ENCODE results near the gene CALN1. TPM values are rescaled to one million over a fixed set of nuclear protein-coding genes. Genes with fewer than 3 reads are reported as not detected.

The CALN1 gene
- total and polyA plus RNA-seq, 9 donors, result under 0.01 to 0.18 (median 0.13) TPM; not detected in 2

GRCh38 chr7:72037516-72037915, 374.6 kb downstream of the CALN1 start:
- WGBS, 3 donors, result 59 to 68% (median 64%) methylated on average over 2 of the region's 2 CpGs
- H3K4me3 ChIP-seq, result no peak overlapping the region
- intact Hi-C loops (cut with DNase I), result no loop called here
- H3K27me3 ChIP-seq, result no peaks in the 10 kb centered on the region
- TF ChIP-seq, protein P1, sequence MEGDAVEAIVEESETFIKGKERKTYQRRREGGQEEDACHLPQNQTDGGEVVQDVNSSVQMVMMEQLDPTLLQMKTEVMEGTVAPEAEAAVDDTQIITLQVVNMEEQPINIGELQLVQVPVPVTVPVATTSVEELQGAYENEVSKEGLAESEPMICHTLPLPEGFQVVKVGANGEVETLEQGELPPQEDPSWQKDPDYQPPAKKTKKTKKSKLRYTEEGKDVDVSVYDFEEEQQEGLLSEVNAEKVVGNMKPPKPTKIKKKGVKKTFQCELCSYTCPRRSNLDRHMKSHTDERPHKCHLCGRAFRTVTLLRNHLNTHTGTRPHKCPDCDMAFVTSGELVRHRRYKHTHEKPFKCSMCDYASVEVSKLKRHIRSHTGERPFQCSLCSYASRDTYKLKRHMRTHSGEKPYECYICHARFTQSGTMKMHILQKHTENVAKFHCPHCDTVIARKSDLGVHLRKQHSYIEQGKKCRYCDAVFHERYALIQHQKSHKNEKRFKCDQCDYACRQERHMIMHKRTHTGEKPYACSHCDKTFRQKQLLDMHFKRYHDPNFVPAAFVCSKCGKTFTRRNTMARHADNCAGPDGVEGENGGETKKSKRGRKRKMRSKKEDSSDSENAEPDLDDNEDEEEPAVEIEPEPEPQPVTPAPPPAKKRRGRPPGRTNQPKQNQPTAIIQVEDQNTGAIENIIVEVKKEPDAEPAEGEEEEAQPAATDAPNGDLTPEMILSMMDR (IDR thresholded peaks at IDR 0.05), result no peak
- TF ChIP-seq POLR2A (IDR thresholded peaks at IDR 0.05), result no peak
- TF ChIP-seq EP300 (IDR thresholded peaks at IDR 0.05), result no peak
- no peaks in the 10 kb centered on the region for H3K9me3 ChIP-seq
- H3K4me1 ChIP-seq (ENCODE audit: insufficient read depth), result no peaks in the 10 kb centered on the region
- no peak overlapping the region for H3K27ac ChIP-seq
- no peak for DNase-seq
- H3K36me3 ChIP-seq, result no peaks in the 10 kb centered on the region

DNA sequence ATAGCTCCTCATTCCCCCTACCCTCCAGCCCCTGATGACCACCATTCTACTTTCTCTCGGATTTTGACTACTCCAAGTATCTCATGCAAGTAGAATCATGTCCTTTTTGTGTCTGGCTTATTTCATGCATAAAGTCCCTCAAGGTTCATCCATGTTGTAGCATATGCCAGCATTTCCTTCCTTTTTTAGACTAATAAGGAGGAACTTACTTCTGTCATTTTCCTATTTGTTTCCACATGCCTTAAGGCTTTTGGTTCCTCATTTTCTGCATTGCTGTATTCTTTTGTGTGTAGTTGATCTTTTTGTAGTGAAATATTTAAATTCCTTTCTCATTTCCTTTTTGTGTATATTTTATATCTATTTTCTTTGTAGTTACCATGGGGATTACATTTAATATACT, 376.9 kb downstream of the CALN1 start:
- H3K27me3 ChIP-seq, result no peaks in the 10 kb centered on the region
- intact Hi-C loops (cut with DNase I), result no loop called here
- no peak overlapping the region for H3K4me3 ChIP-seq
- DNase-seq, result no peak
- no peak overlapping the region for H3K27ac ChIP-seq
- no peaks in the 10 kb centered on the region for H3K36me3 ChIP-seq
- 72 to 88% (median 81%) methylated on average over 1 of the region's 1 CpG for WGBS, 3 donors
- TF ChIP-seq, protein P1 (IDR thresholded peaks at IDR 0.05), result no peak
- TF ChIP-seq EP300 (IDR thresholded peaks at IDR 0.05), result no peak
- no peak for TF ChIP-seq POLR2A (IDR thresholded peaks at IDR 0.05)
- no peaks in the 10 kb centered on the region for H3K9me3 ChIP-seq
- no peaks in the 10 kb centered on the region for H3K4me1 ChIP-seq (ENCODE audit: insufficient read depth)

GRCh38 chr7:72032934-72033333, 379.2 kb downstream of the CALN1 start:
- WGBS, 3 donors, result 5 to 19% (median 18%) methylated on average over 1 of the region's 1 CpG
- no peaks in the 10 kb centered on the region for H3K36me3 ChIP-seq
- intact Hi-C loops (cut with DNase I), result no loop called here
- no peaks in the 10 kb centered on the region for H3K9me3 ChIP-seq
- TF ChIP-seq EP300 (IDR thresholded peaks at IDR 0.05), result no peak
- TF ChIP-seq POLR2A (IDR thresholded peaks at IDR 0.05), result no peak
- TF ChIP-seq, protein P1 (IDR thresholded peaks at IDR 0.05), result no peak
- H3K27ac ChIP-seq, result no peak overlapping the region
- H3K4me3 ChIP-seq, result no peak overlapping the region
- no peaks in the 10 kb centered on the region for H3K4me1 ChIP-seq (ENCODE audit: insufficient read depth)
- H3K27me3 ChIP-seq, result no peaks in the 10 kb centered on the region
- no peak for DNase-seq

DNA sequence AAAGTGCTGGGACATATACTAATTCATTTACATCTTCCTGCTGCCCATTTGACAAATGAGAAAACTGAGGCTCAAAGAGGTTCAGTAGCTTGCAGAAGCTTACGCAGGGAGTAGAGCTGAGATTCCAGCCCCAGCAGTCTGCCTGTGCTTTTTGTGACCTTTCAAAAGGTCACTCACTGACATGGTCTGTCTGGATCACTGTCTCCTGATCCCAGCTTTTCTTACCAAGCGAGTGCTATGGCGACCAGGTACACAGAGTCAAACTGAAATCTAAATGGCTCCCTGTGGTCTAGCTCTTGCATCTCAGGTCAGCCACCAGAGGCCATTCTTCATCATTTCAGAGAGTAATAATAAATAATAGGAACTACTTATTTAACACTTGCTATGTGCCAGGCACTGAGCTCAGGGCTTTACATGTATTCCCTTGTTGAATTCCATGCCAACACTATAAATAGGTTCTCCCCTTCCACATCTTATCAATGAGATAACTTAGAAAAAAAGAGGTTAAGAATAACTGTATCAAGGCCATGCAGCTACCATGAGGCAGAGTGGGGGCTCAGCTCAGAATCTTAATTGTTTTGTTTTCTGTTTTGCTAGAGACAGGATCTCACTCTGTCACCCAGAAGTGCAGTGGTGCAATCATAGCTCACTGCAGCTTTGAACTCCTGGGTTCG, 381.0 kb downstream of the CALN1 start:
- Histone ChIP-seq H3K36me3 (no peaks in the 10 kb centered on the region), H3K9me3 (no peaks in the 10 kb centered on the region), H3K27me3 (no peaks in the 10 kb centered on the region), H3K4me3 (no peak overlapping the region), H3K4me1 (ENCODE audit: insufficient read depth) (no peaks in the 10 kb centered on the region), H3K27ac (no peak overlapping the region)
- intact Hi-C loops (cut with DNase I), result no loop called here
- 88 to 89% (median 88%) methylated on average over 4 of the region's 4 CpGs for WGBS, 3 donors
- no peak for DNase-seq
- TF ChIP-seq EP300 (IDR thresholded peaks at IDR 0.05), result no peak
- TF ChIP-seq, protein P1 (IDR thresholded peaks at IDR 0.05), result no peak
- no peak for TF ChIP-seq POLR2A (IDR thresholded peaks at IDR 0.05)

All from ovary (tissue), 9 donors.